Stimulated activated CD4-positive, alpha-beta T cell treated with anti-CD3 and anti-CD28 coated beads, Interleukin-1b, Interleukin-23, amount 100 ng/mL, for 1 hour (primary cell): ENCODE data around the gene CD300C.
"Not testable (repeated sequence)": the region's sequence is repeated elsewhere in the genome, so short reads cannot be mapped to it uniquely, and the experiment has no call there.

ENCODE experiments used
- DNase-seq, 2 donors: peaks; one replicate each; pipeline ENCODE4 v3.0.0-alpha.2; 2020; ENCODE audit warnings: low read depth in 2 of 2

CD300C gene

DNA sequence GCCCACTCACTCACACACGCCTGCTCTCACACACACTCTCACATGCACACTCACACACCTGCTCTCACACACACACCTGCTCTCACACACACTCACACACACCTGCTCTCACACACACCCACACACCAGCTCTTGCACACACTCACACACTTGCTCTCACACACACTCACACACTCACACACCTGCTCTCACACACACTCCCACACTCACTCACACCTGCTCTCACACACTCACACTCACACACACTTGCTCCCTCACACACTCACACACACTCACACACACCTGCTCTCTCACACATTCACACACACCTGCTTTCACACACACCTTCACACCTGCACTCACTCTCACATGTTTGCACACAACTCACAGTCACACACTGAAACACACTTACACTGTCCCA lies 17.4 kb upstream of the CD300C start:
- no peak for DNase-seq

DNA sequence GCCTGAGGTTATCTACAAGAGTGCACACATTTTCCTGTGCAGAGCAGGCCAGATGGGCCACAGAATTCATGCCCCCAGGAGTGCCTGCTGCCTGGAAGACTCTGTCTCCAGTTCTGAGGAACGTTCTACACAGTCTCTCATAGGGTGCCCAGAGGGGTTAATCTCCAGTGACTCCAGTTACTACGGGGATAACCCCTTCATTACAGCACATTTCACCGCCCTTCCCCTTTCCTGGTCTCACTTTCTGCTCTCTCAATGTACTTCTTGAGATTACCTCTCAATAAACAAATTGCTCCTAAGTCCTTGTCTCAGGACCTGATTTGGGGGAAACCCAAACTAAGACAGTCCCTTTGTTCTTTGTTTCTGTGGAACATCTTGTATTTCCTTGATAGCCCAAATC lies 15.7 kb upstream of the CD300C start:
- no peak for DNase-seq

DNA sequence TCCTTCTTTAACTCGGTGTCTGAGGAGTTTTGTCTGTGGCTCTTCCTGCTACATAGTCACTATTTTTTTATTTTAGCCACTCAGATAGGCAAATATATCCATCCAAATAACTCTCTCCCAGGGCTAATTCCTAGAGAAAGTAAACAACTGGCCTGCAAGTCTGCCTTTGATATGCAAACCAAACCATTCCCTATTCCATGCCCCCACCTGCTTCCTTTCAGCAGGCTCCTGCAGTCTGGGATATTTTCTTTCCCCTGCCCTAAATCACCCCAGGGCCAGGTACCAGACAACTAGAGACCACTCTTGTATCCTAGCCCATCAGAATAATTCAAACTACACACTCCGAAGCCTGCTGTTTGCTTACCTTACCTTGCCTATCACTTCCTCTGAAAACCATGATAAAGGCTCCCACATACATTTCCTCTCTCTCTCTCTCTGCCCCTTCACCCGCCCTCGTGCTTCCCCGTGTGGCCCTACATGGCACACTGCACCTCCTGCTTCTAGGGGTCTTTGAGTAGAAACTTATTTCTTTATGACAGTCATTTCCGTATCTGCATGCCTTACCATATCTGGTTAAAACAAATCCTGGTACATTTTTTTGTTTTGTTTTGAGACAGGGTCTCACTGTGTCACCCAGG lies 13.1 kb upstream of the CD300C start:
- DNase-seq = no peak

DNA sequence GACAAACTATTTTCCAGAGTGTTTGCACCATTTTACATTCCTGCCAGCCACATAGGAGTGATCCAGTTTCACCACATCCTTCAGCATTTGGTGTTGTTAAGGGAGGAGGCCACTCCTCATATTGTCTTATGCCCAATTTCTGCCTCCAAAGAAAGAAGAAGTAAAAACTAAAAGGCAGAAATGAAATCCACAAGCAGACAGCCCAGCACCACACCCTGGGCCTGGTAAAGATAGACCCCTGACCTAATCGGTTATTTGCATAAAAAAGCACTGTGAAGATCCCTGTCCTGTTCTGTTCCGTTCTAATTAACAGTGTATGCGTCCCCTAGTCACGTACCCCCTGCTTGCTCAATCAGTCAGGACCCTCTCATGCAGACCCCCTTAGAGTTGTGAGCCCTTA lies 12.5 kb upstream of the CD300C start:
- DNase-seq = not testable (repeated sequence)

DNA sequence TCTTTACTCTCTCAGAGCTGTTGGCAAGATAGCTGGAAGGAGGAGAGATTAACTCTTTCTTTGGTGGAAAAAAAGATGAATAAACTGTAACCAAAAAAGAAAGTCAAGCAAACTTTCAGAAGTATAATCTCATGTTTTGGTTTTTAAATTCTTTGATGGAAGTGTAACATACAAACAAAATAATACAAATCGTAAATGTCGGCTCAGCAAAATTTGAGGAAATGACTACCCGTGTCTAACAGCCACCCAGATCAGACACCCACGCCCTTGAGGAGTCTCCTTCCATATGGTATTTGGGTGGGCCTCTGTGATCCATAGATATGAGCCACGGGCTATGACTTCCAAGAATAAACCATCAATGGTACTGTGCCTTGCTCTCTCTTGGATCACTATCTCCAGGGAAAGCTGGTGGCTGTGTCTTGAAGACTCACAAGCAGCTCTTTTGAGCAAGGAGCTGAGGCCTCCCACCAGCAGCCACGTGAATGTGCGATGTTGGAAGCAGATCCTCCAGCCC lies 9.6 kb upstream of the CD300C start:
- no peak for DNase-seq

DNA sequence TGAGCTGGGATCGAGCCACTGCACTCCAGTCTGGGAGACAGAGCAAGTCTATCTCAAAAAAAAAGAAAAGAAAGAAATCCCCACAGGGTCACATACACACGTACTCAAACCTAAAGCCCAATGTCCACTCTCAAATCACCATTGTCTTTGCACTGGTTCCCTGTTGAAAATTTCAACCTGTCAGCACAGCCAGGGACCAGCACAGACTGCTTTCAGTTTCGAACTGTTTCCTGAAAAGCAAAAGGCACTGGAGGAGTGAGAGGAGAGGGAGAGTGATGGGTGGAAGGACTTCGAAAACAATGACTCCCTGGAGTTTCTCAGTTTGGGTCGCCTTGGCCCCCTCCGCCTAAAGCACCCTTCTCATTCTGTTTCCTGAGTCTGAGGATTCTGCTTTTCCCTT lies 9.0 kb upstream of the CD300C start:
- no peak for DNase-seq

DNA sequence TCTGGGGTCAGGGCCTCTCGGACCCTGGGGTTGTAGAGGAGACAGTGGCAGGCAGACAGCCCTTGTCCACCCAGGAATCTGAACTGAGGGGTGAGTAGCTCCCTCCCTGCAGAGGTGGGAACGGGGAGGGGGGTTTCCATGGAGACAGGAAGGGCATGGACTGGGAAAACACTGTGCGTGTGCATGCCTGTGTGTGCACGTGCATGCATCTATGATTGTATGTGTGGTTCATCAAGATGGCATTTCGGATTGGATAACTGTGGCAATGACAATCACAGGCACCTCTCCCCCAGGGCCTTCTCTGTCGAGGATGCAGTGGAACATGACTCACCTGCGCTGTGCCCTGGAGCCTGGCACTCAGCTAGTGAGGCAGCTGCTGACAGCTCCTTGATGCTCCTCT lies 6.1 kb upstream of the CD300C start:
- DNase-seq = no peak

DNA sequence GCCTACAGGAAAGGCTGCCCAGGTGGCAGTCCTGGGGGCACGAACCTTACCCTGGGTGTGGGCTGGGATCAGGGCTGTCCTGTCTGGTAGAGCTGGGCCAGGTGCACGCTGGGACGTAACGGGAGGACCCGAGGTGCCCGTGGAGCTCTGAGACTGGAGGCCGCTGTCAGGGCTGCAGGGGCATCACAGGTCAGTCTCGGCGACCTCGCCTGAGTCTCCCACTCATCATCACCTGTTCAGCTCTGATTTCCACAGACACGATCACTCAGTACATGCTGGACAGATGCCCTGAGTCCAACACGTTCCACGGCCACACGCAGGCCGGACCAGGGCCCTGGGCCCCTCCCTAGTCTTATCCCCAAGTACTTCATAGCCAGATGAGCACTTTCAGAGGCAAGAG lies 4.7 kb upstream of the CD300C start:
- no peak for DNase-seq

DNA sequence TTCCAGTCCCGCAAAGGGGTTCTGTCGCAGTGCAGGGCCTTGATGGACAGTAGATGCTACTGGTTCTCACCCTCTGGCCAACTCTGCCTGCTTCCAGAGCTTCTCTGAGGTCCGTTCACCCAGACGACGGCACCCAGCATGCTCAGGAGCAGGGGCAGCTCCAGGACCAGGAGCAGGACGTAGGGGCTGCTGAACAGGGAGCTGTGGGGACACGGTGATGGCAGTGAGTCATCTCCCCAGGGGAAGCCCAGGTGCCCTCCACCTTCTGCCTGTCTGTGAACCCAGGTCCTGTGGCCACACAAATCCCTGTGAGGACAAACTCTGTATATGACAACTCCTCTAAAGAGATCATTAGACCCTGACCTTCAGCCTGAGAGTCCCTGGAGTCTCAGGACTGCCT lies 3.4 kb upstream of the CD300C start:
- no peak for DNase-seq

DNA sequence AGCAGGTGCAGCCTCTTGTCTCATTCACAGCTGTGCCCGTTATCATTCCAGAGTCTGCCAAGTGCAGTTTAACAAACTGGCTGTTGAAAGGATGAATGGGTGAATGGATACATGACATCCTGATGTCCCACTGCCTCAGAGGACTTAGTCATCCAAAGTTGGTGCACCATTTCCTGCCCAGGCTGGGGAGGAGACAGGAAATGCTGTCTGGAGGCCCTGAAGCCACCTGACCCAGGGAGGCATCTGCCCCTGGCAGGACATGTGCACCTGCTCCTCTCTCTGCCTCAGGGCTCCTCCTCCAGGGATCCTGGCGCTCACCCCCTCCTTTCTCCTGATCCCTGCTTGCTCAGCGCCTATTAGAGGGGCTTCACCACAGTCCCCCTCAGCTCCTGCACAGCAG lies 1.8 kb upstream of the CD300C start:
- DNase-seq = no peak

DNA sequence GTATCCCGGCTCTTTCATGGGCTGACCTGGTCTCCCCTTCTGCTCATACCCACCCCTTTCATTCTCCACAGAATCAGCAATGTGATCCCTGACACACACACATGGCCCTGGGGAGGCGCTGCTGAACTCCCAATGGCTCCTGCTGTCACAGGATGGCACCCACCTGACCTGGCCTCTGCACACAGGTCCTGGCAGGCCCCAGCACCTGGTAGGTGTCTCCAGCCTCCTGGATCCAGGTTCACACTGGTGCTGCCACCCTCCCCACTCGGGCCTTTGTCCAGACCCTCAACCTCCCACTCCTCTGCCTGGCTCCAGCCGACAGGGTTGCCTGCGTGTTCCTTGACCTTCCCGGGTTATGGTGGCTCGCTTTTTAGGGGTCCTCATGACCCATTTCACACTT lies 1.3 kb upstream of the CD300C start:
- DNase-seq = no peak

DNA sequence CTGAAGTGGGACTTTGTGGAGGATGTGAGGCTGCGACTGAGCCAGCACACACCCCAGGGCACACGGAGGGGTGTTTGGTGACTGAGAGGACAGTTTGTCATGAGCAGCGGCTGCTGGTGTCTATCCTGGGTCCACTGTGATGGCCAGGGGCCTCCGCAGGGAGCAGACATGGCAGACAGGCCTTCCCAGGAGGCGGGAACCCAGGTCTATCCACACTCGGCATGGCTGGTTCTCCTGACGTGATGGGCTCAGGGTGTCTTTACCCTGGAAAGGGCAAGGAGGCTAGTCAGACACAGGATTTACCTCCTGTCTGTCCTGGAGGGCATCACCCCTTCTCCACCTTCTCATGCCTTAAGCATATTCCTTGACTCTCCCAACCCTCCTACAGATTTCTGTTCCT lies 671 bp upstream of the CD300C start:
- no peak for DNase-seq

DNA sequence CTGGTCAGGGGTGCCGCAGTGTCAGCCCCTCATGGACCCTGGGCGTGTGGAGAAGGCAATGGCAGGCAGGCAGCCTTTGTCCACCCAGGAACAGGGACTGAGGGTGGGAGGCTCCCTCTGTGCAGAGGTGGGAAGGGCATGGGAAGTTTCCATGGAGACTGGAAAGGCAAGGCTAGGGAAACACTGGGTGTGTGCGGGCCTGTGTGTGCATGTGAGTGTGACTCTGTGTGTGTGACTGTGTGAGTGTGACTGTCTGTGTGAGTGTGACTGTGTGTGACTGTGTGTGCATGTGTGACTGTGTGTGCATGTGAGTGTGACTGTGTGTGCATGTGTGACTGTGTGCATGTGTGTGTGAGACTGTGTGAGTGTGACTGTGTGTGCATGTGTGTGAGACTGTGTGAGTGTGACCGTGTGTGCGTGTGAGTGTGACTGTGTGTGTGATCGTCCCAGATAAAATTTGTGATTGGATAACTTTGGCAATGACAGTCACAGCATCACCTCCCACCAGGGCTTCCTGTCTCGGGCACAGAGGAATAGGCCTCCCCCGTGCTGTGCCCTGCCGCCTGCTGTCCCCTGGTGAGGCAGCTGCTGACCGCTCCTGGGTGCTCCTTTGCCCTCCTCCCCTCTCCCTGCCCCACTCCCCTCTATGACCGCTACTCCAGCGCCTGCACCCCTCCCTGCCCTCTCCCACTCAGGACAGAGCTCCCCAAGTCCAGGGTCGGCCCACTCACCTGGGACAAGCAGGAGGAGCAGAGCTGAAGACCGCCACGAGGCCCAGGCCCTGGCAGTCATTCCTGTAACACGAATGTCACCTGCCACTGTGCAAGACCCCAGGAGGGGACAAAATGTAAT lies 698 bp downstream of the CD300C start:
- DNase-seq = no peak

DNA sequence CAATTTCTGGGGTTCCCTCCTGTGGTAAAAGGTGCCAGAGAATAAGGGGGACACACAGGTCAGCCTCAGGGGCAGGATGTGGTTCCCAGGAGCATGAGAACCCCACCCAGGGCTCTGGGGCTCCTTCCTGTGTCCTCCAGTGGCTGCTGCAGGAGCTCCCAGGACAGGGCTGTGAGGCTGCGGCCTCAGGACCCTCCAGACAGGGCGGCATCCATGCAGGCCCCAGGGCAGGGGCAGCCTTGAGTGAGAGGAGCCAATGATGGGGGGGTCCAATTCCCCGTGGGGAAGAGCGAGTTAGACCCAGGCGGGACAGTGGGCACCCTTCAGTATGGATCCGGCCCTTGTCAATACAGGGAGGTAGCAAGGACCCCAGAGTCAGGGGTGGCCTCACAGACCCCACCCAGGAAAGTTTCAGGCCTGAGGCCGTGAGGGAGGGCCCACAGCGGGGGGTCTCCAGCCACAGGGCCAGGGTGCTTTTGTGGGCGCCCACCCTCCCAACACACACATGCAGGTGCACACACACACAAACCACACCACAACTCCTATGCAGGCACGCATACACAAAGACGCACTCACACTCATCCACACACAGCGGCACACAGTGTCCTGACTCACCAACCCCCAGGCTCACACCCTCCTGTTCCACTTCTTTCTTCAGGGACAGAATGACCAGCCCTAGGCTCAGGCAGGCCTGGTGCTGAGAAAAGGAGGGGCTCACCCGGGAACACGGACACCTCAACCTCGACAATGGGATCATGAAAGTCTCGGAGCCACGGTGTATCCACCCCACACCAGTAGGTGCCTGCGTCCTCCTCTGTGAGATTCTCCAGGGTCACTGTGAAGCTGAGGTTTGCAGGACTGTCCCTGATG lies 1.8 kb downstream of the CD300C start:
- no peak for DNase-seq

DNA sequence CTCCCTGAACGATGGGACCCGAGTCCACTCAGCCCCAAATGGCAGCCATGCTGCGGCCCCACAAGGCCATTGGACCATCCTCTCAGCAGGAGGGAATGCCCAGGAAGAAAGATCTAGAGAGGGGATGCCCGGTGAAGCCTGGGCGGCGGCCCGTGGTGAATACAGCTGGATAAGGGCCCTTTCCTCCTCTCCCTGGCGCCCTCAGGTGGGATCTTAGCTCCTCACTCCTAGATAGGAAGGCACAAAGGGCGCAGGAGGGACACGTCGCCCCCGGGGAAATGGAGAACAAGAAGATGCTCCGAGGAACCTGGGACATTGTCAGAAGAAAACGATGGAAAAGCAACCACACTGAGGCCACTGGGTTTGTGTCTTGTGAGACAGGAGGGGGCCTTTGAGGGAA lies 2.5 kb downstream of the CD300C start:
- no peak for DNase-seq

DNA sequence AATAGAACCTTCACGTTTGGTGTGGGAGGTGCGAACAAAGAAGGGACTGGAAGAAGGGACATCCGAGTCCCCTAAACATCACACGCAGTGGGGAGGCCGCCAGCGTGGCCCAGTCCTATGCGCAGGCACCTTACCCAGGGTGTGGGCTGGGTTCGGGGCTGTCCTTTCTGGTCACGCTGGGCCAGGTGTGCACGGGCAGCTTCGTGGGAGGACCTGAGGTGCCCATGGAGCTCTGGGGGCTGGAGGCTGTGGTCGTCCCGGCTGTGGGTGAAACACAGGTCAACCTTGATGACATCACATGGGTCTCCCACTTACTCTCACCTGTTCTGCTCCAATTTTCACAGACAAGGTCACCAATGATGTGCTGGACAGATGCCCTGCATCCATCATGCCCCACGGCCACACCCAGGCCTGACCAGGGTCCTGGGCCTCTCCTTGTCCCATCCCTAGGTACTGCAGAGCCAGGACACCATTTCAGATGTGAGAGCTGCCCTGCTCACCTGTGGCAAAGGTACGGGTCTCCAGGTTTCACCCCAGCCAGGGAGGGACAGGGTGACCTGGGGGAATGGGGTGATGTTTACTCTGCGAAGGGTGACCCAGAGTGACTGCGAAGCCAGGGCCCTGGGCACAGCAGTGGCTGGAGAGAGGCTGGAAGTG lies 3.1 kb downstream of the CD300C start:
- DNase-seq = no peak

DNA sequence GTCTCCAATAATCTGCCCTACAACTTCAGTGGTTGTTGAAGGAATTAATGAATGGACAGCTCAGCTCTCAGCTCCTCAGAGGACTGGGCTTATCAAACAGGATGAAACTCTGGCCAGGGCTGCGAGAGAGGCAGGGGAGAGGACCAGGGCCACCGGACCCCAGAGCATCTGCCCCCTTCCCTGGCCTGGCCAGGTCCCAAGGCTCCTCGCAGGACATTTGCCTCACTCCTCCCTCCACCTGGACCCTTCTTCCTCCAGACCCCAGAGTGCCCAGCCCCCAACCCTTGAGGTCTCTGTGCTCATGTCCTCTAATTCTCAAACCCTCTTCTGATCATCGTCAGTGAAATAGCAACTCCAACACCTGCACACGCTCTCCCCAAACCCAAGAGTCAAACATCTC lies 3.7 kb downstream of the CD300C start:
- DNase-seq = no peak

DNA sequence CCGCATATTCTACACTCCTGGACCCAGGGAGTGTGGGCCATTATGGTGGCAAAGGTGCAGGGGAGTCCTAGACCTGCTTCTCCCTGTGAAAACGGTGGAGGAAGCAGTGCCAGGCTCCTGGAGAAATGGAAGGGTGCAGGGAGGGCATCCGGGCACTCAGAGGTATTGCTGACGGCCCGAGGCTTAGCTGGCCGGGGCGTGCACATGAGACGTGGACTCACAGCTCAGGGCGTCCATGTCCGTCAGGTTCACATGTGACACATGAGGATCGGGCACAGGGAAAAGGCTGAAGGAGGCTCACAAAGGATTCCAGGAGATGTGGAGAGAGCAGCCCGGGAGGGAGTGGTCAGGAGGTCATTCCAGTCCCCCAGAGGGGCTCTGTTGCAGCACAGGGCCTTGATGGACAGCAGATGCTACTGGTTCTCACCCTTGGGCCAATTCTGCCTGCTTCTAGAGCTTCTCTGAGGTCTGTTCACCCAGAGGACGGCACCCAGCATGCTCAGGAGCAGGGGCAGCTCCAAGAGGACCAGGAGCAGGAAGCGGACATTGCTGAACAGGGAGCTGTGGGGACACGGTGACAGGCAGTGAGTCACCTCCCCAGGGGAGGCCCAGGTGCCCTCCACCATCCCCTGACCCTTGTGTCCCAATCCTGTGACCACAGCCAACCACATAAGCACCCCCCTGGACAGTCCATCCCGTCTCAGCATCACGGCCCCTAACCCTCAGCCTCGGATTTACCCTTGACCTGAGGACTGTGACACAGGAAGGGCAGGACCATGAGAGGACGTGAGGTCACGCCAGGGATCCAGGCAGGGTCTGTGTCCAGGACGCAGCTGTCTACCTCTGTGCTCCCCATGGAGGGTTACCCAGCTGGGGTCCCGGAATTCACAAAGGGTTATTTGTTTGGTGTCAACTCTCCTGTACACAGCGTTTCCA lies 4.5 kb downstream of the CD300C start:
- no peak for DNase-seq

DNA sequence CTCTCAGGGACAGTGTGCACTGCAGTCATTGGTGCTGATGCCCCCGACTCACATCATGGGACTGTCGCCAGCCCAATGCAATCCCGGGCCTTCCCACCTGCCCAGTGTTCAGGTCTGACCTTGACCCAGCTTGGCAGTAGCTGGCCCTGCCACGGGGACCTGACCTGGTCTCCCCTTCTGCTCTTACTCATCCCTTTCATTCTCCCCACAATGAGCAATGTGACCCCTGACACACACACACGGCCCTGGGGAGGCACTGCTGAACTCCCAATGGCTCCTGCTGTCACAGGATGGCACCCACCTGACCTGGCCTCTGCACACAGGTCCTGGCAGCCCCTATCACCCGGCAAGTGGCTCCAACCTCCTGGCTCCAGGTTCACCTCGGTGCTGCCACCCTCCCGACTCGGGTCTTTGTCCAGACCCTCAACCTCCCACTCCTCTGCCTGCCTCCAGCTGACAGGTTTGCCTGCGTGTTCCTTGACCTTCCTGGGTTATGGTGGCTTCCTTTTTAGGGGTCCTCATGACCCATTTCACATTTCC lies 6.6 kb downstream of the CD300C start:
- no peak for DNase-seq

DNA sequence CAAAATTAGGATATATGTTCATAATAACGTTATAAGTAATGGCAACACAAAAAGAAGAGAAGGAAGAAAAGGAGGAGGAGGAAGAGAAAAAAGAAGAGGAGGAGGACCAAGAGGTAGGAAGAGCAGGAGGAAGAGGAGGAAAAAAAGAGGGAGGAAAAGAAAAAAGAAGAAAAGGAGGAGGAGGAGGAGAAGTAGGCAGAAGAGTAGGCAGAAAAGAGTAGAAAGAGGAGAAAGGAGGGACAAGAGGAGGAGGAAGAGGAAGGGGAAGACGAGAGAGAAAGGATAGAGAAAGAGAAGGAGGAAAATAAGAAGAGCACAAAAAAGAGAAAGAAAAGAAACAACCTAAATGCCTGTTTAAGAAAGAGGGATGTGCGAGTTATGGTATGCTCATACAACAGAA lies 9.0 kb downstream of the CD300C start:
- DNase-seq = no peak

DNA sequence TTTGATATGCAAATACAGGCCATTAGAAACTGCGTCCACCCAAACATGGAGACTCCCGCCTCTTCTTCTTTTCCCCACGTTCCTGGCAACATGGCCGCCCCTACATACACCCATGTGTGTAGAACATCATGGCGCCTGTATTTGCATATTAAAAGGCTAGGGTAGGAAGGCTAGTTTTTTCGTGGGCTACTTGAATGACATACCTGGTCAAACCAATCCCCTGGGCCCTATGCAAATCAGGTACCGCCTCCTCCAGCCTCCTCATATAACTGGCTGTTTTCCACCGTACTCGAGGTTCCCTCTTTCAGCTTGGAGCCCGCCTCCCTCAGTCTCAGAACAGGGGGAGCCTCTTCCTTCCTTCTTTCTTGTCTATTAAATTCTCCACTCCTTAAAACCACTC lies 13.8 kb downstream of the CD300C start:
- DNase-seq = no peak
